Amniotic stem cell (primary cell): ENCODE data around the gene FASLG.
A peak's percentile ranks its signal among the peaks of the same experiment; 100 is the strongest.
"Not testable (repeated sequence)": the region's sequence is repeated elsewhere in the genome, so short reads cannot be mapped to it uniquely, and the experiment has no call there.

ENCODE experiments used
- DNase-seq: peaks from one replicate; lab custom pipeline; 2025; lab: John Stamatoyannopoulos, UW

The FASLG gene

DNA sequence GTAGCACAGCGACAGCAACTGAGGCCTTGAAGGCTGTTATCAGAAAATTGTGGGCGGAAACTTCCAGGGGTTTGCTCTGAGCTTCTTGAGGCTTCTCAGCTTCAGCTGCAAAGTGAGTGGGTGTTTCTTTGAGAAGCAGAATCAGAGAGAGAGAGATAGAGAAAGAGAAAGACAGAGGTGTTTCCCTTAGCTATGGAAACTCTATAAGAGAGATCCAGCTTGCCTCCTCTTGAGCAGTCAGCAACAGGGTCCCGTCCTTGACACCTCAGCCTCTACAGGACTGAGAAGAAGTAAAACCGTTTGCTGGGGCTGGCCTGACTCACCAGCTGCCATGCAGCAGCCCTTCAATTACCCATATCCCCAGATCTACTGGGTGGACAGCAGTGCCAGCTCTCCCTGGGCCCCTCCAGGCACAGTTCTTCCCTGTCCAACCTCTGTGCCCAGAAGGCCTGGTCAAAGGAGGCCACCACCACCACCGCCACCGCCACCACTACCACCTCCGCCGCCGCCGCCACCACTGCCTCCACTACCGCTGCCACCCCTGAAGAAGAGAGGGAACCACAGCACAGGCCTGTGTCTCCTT is at the start of gene FASLG:
Gene FASLG (plus strand): TSS at position 233 of the 583 bp plus-strand sequence. CDS start 99 bp downstream, at position 332.
- no peak for DNase-seq

DNA sequence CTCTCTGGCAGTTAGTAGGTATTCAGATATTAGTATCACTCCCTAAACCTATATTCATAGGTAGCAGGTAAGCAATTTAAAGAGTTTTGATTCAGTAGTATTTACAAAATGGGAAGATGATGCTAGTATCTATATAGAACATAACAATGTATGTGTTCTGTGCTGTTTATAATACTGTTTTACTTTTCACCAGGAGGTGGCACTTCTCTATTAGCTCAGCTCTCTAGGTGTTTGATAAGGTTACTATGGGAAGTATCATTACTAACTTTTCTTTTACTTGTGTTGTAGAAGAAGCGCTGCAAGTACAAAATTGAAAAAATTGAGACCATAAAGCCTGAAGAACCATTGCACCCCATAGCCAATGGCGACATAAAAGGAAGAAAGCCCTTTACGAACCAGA is 49.4 kb upstream of the FASLG start:
- no peak for DNase-seq

DNA sequence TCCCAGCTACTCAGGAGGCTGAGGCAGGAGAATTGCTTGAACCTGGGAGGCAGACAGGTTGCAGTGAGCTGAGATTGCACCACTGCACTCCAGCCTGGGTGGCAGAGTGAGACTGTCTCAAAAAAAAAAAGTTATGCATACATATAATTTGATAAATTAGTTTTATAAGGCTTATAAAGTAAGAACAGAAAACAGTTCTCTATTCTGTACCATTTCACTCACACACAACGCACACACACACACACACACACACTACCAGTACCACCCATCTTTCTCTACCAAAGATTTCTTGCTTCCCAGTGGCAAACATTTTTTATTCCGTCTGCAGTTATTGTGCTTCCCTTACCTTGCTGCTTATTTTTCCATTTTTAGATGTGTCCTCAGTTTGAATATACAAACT is 46.4 kb upstream of the FASLG start:
- no peak for DNase-seq

GRCh38 chr1:172613294-172613693 is 45.6 kb upstream of the FASLG start:
- DNase-seq = no peak

DNA sequence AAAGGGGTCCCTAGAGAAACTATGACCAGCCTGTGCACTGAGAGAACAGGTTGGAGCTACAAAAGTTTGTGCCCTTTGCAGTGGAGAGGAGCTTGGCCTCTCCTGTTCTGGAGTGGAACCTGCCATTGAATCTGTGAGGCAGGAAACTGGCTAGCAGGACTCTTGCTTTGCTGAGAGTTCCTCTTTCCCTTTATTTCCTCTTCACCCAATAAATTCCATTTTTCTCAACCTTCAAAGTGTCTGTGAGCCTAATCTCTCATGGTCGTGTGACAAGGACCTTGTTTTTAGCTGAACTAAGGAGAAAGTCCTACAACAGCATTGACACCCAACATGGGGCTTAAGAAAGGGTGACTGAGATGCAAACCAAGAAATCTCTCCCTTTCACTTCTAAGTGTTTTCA is 42.7 kb upstream of the FASLG start:
- no peak for DNase-seq

GRCh38 chr1:172616636-172617035 is 42.3 kb upstream of the FASLG start:
- no peak for DNase-seq

DNA sequence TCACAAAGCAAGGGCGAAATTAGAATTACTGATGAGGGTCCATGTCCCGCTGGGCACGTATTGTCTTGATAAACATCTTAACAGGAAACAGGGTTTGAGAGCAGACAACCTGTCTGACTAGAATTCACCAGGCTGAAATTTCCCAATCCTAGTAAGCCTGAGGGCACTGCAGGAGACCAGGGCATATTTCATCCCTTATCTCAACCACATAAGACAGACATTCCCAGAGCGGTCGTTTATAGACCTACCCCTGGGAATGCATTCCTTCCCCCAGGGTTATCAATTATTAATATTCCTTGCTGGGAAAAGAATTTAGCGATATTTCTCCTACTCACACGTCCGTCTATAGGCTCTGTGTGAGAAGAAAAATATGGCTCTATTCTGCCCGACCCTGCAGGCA is 38.3 kb upstream of the FASLG start:
- DNase-seq = not testable (repeated sequence)

GRCh38 chr1:172622541-172622940 is 36.4 kb upstream of the FASLG start:
- DNase-seq = no peak

- DNase-seq = no peak
Measured at GRCh38 chr1:172623748-172624147, 35.2 kb upstream of the FASLG start.

DNA sequence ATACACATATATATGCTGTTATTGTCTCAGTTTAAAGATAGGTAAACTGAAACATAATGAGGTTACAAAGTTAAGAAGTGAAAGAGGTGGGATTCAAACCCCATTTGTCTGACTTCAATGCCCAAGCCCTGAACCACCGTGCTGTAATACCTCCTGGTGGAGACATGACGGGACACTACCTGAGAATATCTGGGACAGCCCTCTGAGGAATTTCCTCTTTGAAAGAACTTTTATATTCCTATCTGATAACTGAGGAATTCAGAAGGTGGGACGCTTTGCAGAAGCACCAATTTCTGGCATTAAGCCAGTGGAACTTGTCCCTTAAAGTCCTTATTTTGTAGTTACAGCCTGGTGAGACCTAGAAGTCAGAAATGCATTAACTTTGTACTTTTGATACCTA is 32.1 kb upstream of the FASLG start:
- DNase-seq = no peak

DNA sequence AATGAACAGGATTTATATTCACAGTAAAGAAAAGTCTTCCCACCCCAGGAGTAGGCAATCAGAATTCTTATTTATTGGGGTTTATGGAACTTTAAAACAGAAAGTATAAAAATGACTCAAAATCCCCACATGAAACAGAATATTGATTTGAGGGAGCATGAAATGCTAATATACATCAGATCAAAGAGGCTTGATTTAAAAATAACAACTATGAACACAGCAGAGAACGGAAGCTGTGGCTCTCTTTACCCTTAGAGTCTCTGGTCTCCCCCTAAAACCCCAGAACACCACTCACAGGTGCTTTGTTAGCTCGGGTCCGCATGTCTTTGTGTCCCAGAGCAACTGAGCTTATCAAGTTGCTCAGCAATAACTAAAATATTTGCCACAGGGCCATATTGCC is 31.2 kb upstream of the FASLG start:
- no peak for DNase-seq

GRCh38 chr1:172628401-172628800 is 30.5 kb upstream of the FASLG start:
- DNase-seq = no peak

DNA sequence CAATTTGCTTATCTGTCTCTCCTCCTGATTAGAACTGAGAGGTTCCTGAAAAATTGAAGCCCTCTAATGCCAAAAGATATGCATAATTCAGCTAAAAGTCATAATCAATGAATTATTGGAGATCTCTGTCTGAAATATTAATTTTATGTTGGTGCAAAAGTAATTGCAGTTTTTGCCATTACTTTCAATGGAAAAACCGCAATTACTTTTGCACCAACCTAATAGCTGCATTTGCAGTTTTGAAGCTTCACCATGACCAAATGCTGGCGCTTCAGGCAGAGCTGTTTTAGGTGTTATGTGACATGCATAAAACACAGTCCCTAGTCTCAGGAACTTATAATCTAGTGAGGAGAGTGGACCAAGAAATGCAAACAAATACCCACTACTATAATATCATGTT is 29.7 kb upstream of the FASLG start:
- no peak for DNase-seq

GRCh38 chr1:172629638-172630037 is 29.3 kb upstream of the FASLG start:
- no peak for DNase-seq

DNA sequence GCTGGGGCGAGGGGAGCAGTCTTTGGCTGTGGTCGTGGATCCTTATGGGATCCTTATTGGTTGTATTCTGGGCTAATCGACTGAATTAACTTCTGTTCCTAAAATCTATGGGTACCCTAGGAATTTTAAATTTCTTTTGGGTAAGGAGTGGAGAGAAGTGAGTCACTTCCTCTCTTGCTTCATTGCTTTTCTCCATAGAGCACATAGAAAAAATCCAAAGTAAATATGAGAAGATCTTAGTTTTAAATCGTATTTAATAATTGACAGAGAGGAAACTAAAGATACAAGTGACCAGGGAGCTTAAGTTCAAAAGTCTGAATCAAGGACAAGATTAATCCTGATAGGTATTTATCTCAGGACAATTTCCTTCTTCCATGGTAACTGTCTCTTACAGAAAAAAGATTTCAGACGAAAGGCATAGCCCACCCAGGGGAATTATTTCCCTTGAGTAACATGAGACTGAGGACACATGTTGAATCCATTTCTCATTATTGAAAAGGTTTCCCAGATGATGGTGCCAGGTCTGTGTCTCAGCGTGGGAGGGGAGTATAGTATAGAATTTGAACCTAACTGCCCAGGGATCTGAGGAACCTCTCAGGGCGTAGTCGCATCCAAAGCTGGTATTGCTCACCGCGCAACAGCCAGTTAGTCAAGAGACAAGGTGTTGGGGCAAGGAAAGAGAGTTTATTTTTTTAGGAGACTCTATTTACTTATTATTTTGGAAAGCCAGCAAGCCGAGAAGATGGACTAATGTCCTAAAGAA is 28.7 kb upstream of the FASLG start:
- no peak for DNase-seq

GRCh38 chr1:172630868-172631267 is 28.0 kb upstream of the FASLG start:
- DNase-seq = no peak

DNA sequence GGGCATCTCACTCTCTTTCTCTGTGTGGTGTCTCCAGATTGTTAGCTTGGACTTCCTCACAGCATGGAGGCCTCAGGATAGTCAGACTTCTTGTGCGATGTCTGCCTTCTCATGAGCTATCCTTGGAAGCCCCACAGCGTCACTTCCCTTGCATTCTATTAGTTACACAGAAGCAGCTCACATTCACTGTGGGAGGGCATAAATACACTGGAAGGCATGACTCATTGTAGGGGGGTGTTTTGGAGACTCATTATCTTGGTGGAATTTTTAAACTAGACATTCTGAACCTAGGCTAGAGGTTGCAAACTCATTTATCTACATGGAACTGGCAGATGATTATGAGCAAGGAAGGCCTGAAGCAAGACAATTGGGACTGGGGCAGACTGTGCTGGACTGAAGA is 21.4 kb upstream of the FASLG start:
- no peak for DNase-seq

DNA sequence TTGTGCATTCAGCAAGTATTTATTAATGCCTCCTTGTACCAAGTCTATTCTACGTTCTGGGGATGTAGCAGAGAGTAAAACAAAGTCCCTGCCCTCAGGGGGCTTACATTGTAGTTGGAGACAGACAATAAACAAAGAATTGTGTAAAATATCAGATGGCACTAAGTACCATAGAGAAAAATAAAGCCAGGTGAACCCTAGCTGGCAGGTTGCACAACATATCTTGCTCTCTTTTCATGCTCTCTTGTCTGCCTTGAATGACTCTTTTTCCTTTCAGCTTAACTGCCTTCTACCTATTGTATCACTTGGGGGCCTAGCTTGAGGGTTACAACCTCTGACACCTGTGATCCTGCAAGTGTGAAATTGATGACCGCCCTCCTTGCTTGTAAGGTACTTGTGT is 20.7 kb upstream of the FASLG start:
- DNase-seq = no peak

- peak; percentile 16 for DNase-seq
Measured at GRCh38 chr1:172638885-172639831, 19.7 kb upstream of the FASLG start.

- no peak for DNase-seq
Measured at GRCh38 chr1:172640111-172640510, 18.8 kb upstream of the FASLG start.

DNA sequence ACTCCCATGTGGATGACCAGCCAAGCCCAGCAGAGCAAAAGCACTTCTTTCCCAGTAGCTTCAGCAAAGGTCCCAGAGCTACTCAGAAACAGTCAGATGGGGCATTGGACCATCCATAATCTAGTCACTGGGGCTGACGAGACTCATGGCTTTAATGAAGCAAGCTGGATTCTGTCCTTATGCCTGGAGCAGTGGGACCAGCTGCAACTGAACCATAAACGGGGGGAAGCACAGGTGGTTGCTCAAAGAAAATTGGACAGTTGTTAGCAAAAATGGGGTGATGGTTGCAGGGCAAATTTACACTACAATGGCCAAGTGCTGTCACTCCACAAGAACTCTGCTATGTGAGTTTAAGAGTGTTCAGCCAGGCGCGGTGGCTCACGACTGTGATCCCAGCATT is 17.4 kb upstream of the FASLG start:
- DNase-seq = no peak

DNA sequence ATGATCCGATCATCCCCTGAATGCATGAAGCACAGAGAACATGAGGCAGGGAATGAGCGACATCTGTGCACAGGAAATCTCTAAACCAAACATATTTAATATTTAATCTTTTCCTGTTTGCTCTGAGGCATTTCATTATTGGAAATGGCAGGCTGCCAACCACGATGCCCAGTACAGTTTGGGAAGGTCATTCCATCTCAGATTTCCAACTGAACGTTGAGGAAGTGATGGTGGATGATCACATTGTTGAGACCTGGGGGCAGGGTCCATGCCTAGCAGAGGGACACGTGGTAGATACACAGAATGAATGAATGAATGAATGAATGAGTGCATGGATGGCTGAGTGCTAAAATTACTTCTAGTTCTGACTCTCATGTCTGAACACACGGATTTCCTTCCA is 15.9 kb upstream of the FASLG start:
- no peak for DNase-seq

- DNase-seq = no peak
Measured at GRCh38 chr1:172646653-172647052, 12.2 kb upstream of the FASLG start.
